CD14-positive monocyte (primary cell): ENCODE measurements around the gene UST. TPM values are rescaled to one million over a fixed set of nuclear protein-coding genes. Genes with fewer than 3 reads are reported as not detected.

ENCODE experiments used
- DNase-seq, 3 donors: peaks; one replicate each; pipeline ENCODE4 v3.0.0-alpha.2; 2011 to 2022
- H2AFZ ChIP-seq: 2 replicates; pipeline ENCODE4 v1.6.0; 2012; ENCODE audit warnings: mild to moderate bottlenecking, low read depth, low read length, inconsistent platforms; ENCODE audit not compliant: insufficient read depth, poor library complexity, severe bottlenecking
- H3K27ac ChIP-seq, 2 donors: 1 replicate in 1 of 2; 2 replicates in 1 of 2; pipeline ENCODE4 v1.5.1; 2012 to 2013; ENCODE audit warnings: low read length in 2 of 2, control low read depth in 1 of 2, inconsistent platforms in 1 of 2, low read depth in 1 of 2, mild to moderate bottlenecking in 1 of 2
- H3K27me3 ChIP-seq, 2 donors: one replicate each; pipeline versions ENCODE4 v1.6.0 to v1.6.1; 2011 to 2013; ENCODE audit warnings: low read length in 2 of 2; ENCODE audit not compliant: control insufficient read depth in 2 of 2, insufficient read depth in 2 of 2
- H3K36me3 ChIP-seq, 2 donors: replicated peaks in 1 of 2; 1 replicate in 1 of 2; 2 replicates in 1 of 2; pipeline versions ENCODE4 v1.5.1 to v1.6.1; 2012 to 2013; ENCODE audit warnings: low read length in 2 of 2, control low read depth in 1 of 2, inconsistent platforms in 1 of 2, mild to moderate bottlenecking in 1 of 2; ENCODE audit not compliant: insufficient read depth in 2 of 2, control insufficient read depth in 1 of 2
- H3K4me1 ChIP-seq, 2 donors: 1 replicate in 1 of 2; 2 replicates in 1 of 2; pipeline versions ENCODE4 v1.5.1 to v1.6.1; 2012 to 2013; ENCODE audit warnings: low read length in 2 of 2, control low read depth in 1 of 2, inconsistent platforms in 1 of 2, mild to moderate bottlenecking in 1 of 2, moderate library complexity in 1 of 2; ENCODE audit not compliant: insufficient read depth in 2 of 2, control insufficient read depth in 1 of 2
- H3K4me2 ChIP-seq: replicated peaks from 2 replicates; pipeline ENCODE3; 2012; ENCODE audit warnings: low read length, moderate library complexity, mild to moderate bottlenecking; ENCODE audit not compliant: poor library complexity, severe bottlenecking; ENCODE audit errors: extremely low read depth
- H3K4me3 ChIP-seq, 3 experiments: fragments of 200-600 bp in 1 of 3; sonication (generic) in 1 of 3; replicated peaks in 1 of 3; 1 replicate in 2 of 3; 2 replicates in 1 of 3; pipeline ENCODE4 v1.5.1; 2011 to 2013; ENCODE audit warnings: low read length in 3 of 3, mild to moderate bottlenecking in 3 of 3, control low read depth in 2 of 3, low read depth in 2 of 3, inconsistent platforms in 1 of 3, moderate library complexity in 1 of 3
- H3K79me2 ChIP-seq: 2 replicates; pipeline ENCODE4 v1.6.0; 2012; ENCODE audit warnings: mild to moderate bottlenecking, control low read depth, inconsistent platforms, low read length, moderate library complexity; ENCODE audit not compliant: insufficient read depth
- H3K9ac ChIP-seq: 2 replicates; pipeline ENCODE4 v1.6.0; 2017; ENCODE audit warnings: low read length, mild to moderate bottlenecking; ENCODE audit not compliant: insufficient read depth, poor library complexity, severe bottlenecking
- H3K9me3 ChIP-seq, 2 donors: replicated peaks in 1 of 2; 1 replicate in 1 of 2; 2 replicates in 1 of 2; pipeline versions ENCODE4 v1.5.1 to v1.6.1; 2012 to 2013; ENCODE audit warnings: low read length in 2 of 2, control low read depth in 1 of 2; ENCODE audit not compliant: control insufficient read depth in 1 of 2, insufficient read depth in 1 of 2
- H4K20me1 ChIP-seq: 2 replicates; pipeline ENCODE4 v1.6.0; 2012; ENCODE audit warnings: mild to moderate bottlenecking, low read length, control low read depth, moderate library complexity; ENCODE audit not compliant: insufficient read depth
- H3K27ac Mint-ChIP-seq, 7 donors: one replicate each; pipeline ENCODE4 v1.8.0; 2020; ENCODE audit warnings: mild to moderate bottlenecking in 7 of 7, mixed read lengths in 7 of 7, moderate library complexity in 6 of 7, inconsistent platforms in 2 of 7
- H3K27me3 Mint-ChIP-seq, 3 donors: one replicate each; pipeline ENCODE4 v1.8.0; 2021 to 2022; ENCODE audit warnings: low read depth in 3 of 3, mild to moderate bottlenecking in 3 of 3, mixed read lengths in 3 of 3, moderate library complexity in 3 of 3, inconsistent platforms in 1 of 3
- H3K36me3 Mint-ChIP-seq, 2 donors: one replicate each; pipeline ENCODE4 v1.8.0; 2020; ENCODE audit warnings: mixed read lengths in 2 of 2, inconsistent platforms in 1 of 2, mild to moderate bottlenecking in 1 of 2
- H3K4me1 Mint-ChIP-seq: one replicate; pipeline ENCODE4 v1.8.0; 2020; ENCODE audit warnings: mild to moderate bottlenecking, mixed read lengths
- H3K4me3 Mint-ChIP-seq, 2 donors: one replicate each; pipeline ENCODE4 v1.8.0; 2020; ENCODE audit warnings: mild to moderate bottlenecking in 2 of 2, mixed read lengths in 2 of 2, moderate library complexity in 1 of 2
- H3K9me3 Mint-ChIP-seq, 7 donors: one replicate each; pipeline ENCODE4 v1.8.0; 2020 to 2022; ENCODE audit warnings: mixed read lengths in 7 of 7, mild to moderate bottlenecking in 6 of 7, moderate library complexity in 6 of 7, inconsistent platforms in 2 of 7
- WGBS: methylation state at CpG from one replicate; pipeline ENCODE4 v1.1.5; 2013; ENCODE audit warnings: missing lambda C conversion rate; ENCODE audit not compliant: insufficient coverage; 5-methylcytosine and 5-hydroxymethylcytosine counted together
- intact Hi-C, 2 donors: fragments of 100-400 bp; cut with micrococcal nuclease; formaldehyde crosslinking; loops; one replicate each; pipeline versions ENCODE4 v1.15.0 to v1.15.1; 2023
- polyA plus RNA-seq, 3 donors: library from polyadenylated mRNA; depleted of rRNA in 1 of 3; unstranded in 2 of 3; stranded (reverse) in 1 of 3; fragments of 300-500 nt in 2 of 3; fragments of >200 nt in 1 of 3; fragmentation: Illumina TruSeq in 2 of 3; gene quantifications; 1 replicate in 2 of 3; 2 replicates in 1 of 3; pipeline ENCODE4 v1.2.3, GENCODE V29; 2012 to 2021
- TF ChIP-seq, protein P1 (sequence below): fragments of 200-600 bp; IDR thresholded peaks from one replicate; pipeline ENCODE4 v1.8.0; 2022; ENCODE audit warnings: antibody characterized with exemption, mild to moderate bottlenecking

Gene UST
- polyA plus RNA-seq, 3 donors, result 0.33 to 0.53 (median 0.48) TPM

DNA sequence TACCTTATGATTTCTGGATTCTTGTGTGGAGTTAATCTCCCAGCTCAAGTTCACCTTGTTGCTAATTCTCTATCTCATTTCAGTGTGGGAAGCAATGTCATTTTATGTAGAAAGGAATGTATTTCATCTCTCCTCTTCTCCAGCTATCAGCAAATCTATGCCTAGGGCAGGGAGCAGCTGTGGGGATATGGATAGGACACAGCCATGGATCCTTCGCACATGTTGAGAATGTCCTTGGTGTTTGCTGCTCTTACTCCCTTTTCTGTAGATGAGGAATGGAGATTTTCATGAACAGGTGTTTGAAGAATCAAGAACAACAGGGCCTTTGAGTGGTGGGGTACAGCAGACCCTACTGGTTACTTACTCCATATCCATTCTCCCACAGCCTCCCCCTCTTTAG is 182.0 kb downstream of the UST start:
- no peaks in the 10 kb centered on the region for H3K9me3 ChIP-seq
- H4K20me1 ChIP-seq, result no peaks in the 10 kb centered on the region
- H3K9ac ChIP-seq, result no peak overlapping the region
- no peaks in the 10 kb centered on the region for H3K36me3 ChIP-seq
- intact Hi-C loops, result no loop called here
- H3K4me1 ChIP-seq, result no peaks in the 10 kb centered on the region
- H3K79me2 ChIP-seq, result no peaks in the 10 kb centered on the region
- no peak overlapping the region for H3K27ac ChIP-seq
- no CpG with 5 or more reads among the region's 1 CpG for WGBS
- H3K4me3 ChIP-seq, result no peak overlapping the region
- TF ChIP-seq, protein P1, sequence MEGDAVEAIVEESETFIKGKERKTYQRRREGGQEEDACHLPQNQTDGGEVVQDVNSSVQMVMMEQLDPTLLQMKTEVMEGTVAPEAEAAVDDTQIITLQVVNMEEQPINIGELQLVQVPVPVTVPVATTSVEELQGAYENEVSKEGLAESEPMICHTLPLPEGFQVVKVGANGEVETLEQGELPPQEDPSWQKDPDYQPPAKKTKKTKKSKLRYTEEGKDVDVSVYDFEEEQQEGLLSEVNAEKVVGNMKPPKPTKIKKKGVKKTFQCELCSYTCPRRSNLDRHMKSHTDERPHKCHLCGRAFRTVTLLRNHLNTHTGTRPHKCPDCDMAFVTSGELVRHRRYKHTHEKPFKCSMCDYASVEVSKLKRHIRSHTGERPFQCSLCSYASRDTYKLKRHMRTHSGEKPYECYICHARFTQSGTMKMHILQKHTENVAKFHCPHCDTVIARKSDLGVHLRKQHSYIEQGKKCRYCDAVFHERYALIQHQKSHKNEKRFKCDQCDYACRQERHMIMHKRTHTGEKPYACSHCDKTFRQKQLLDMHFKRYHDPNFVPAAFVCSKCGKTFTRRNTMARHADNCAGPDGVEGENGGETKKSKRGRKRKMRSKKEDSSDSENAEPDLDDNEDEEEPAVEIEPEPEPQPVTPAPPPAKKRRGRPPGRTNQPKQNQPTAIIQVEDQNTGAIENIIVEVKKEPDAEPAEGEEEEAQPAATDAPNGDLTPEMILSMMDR, result no peak
- Mint-ChIP-seq H3K27me3 (no peaks in the 10 kb centered on the region), H3K9me3 (peaks cover 0 to 1% (median 0%) of the 10 kb centered on the region in 7 donors), H3K4me3 (no peak overlapping the region), H3K36me3 (no peaks in the 10 kb centered on the region), H3K27ac (no peak overlapping the region), H3K4me1 (no peaks in the 10 kb centered on the region)
- H3K4me2 ChIP-seq, result no peak overlapping the region
- H3K27me3 ChIP-seq, result no peaks in the 10 kb centered on the region
- H2AFZ ChIP-seq, result no peak overlapping the region
- no peak for DNase-seq

DNA sequence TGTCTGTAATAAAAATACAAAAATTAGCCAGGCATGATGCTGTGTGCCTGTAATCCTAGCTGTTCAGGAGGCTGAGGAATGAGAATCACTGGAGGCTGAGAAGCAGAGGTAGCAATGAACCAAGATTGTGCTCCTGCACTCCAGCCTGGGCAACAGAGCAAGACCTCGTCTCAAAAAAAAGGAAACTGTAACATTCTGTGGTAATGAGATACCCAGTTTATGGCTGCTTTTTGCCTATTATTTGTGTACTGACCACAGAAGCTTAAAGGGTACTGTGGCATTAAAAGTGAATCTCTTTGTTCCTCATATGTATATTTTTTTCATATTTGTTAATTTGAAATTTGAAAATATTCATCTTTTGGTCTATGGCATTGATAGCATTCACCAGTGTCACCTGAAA is 185.4 kb downstream of the UST start:
- H3K27me3 Mint-ChIP-seq, result no peaks in the 10 kb centered on the region
- H3K27ac Mint-ChIP-seq, result no peak overlapping the region
- H3K36me3 Mint-ChIP-seq, result no peaks in the 10 kb centered on the region

More for the DNA sequence above, 185.4 kb downstream of the UST start:
- Histone ChIP-seq H2AFZ (no peak overlapping the region), H3K4me3 (no peak overlapping the region), H3K9me3 (no peaks in the 10 kb centered on the region), H3K36me3 (no peaks in the 10 kb centered on the region), H3K79me2 (no peaks in the 10 kb centered on the region), H3K27me3 (no peaks in the 10 kb centered on the region), H3K9ac (no peak overlapping the region), H3K27ac (no peak overlapping the region), H4K20me1 (no peaks in the 10 kb centered on the region), H3K4me2 (no peak overlapping the region), H3K4me1 (no peaks in the 10 kb centered on the region)
- WGBS, result 13% methylated on average over 1 of the region's 1 CpG
- Mint-ChIP-seq H3K4me3 (no peak overlapping the region), H3K9me3 (peaks cover 0 to 1% (median 0%) of the 10 kb centered on the region in 7 donors), H3K4me1 (no peaks in the 10 kb centered on the region)
- intact Hi-C loops, result no loop called here
- TF ChIP-seq, protein P1, result no peak
- no peak for DNase-seq
